IMR-90 (cell line): ENCODE data around the gene CDK5RAP2.

Experiments
- BHLHE40 ChIP-seq: fragments of 150-350 bp; IDR thresholded peaks from 2 replicates; pipeline ENCODE4 v1.6.1; 2016; ENCODE audit warnings: mild to moderate bottlenecking, low read depth, low read length
- CEBPB ChIP-seq: IDR thresholded peaks from 2 replicates; pipeline ENCODE4 v1.6.1; 2012; ENCODE audit warnings: low read depth, low read length, improper control_type of control experiment
- CHD1 ChIP-seq: IDR thresholded peaks from 2 replicates; pipeline ENCODE4 v1.6.1; 2012; ENCODE audit warnings: low read depth, low read length, improper control_type of control experiment
- CTCF ChIP-seq: conservative IDR thresholded peaks from 2 replicates; pipeline ENCODE4 v1.5.1; 2012; ENCODE audit warnings: mild to moderate bottlenecking, low read depth, low read length, improper control_type of control experiment
- MAFK ChIP-seq: IDR thresholded peaks from 2 replicates; pipeline ENCODE4 v1.6.1; 2012; ENCODE audit warnings: low read depth, low read length, improper control_type of control experiment
- MXI1 ChIP-seq: IDR thresholded peaks from 2 replicates; pipeline ENCODE4 v1.6.1; 2012; ENCODE audit warnings: low read depth, mild to moderate bottlenecking, low read length, moderate library complexity, borderline replicate concordance
- POLR2A ChIP-seq: IDR thresholded peaks from 2 replicates; pipeline ENCODE4 v1.6.1; 2012; ENCODE audit warnings: mild to moderate bottlenecking, low read depth, low read length
- RAD21 ChIP-seq: IDR thresholded peaks from 2 replicates; pipeline ENCODE4 v1.6.1; 2012; ENCODE audit warnings: low read length, improper control_type of control experiment
- RCOR1 ChIP-seq: IDR thresholded peaks from 2 replicates; pipeline ENCODE4 v1.6.1; 2012; ENCODE audit warnings: mild to moderate bottlenecking, low read length, improper control_type of control experiment; ENCODE audit not compliant: insufficient replicate concordance
- RFX5 ChIP-seq: IDR thresholded peaks from 2 replicates; pipeline ENCODE4 v1.8.0; 2012; ENCODE audit warnings: low read depth, mild to moderate bottlenecking, low read length, moderate library complexity
- USF2 ChIP-seq: fragments of 150-350 bp; IDR thresholded peaks from 2 replicates; pipeline ENCODE4 v1.6.1; 2017; ENCODE audit warnings: mild to moderate bottlenecking, antibody characterized with exemption, low read length, low read depth

GRCh38 chr9:120522032-120522431 is 57.9 kb downstream of the CDK5RAP2 start:
- TF ChIP-seq CTCF (no peak), USF2 (no peak), RCOR1 (no peak), POLR2A (no peak), CEBPB (no peak), MAFK (no peak), RFX5 (no peak), MXI1 (no peak), BHLHE40 (no peak), CHD1 (no peak), RAD21 (no peak)
